GF-D8 (cell line): Measurements from ENCODE around the gene HMCN1.

ENCODE experiments used
- DNase-seq: peaks from one replicate; lab custom pipeline; 2025; lab: John Stamatoyannopoulos, UW

HMCN1 gene

GRCh38 chr1:185969028-185969427 is 234.8 kb downstream of the HMCN1 start:
- no peak for DNase-seq

- DNase-seq, result no peak
Measured at GRCh38 chr1:185969524-185969991, 235.4 kb downstream of the HMCN1 start.

- no peak for DNase-seq
Measured at GRCh38 chr1:185971688-185972087, 237.5 kb downstream of the HMCN1 start.

GRCh38 chr1:185972096-185972850 is 238.1 kb downstream of the HMCN1 start:
- no peak for DNase-seq

- no peak for DNase-seq
Measured at GRCh38 chr1:185973645-185974044, 239.5 kb downstream of the HMCN1 start.

GRCh38 chr1:185974367-185975170 is 240.4 kb downstream of the HMCN1 start:
- DNase-seq, result no peak

DNA sequence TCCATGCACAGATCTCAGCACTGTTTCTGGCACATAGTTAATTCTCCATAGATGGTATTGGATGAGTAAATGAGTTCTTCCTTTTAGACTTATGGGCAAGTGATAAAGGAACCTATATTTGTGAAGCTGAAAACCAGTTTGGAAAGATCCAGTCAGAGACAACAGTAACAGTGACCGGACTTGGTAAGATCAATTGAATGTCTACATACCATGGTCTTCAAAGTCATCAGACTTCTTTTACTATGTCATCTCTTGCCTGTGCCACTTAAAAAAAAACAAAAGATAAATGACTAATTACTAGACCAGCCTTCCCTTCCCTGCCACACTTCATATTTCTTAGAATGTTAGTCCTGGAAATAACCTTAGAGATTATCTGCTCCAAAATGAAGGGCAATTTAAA is 246.7 kb downstream of the HMCN1 start:
- DNase-seq, result no peak

DNA sequence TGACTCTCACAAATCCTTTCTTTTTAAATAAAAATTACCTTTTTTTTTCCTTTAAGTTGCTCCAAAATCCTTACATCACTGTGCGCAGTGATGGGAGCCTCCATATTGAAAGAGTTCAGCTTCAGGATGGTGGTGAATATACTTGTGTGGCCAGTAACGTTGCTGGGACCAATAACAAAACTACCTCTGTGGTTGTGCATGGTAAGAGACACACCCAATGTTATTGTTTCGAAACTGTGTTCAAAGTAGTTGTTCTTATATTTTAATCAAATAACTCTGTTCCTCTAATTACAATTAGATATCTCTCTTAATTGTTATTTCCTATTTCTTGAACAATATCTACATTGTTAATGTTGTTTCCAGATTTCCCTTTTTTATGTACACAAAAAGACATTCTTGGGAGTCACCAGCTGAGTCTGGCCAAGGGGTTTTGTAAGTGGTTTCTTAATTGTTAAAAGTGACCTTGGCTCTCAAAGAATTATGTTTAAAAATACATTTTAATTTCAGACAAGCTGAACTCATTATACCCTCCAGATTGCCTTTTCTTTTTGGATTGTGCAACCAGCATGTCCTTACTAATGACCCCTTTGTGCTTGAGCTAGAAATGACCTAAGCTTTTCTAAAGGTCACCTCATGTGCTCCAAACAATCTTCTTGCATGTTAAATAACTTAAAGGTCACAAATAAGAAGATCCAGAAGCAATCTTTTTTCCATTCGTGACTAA is 250.1 kb downstream of the HMCN1 start:
- no peak for DNase-seq

- DNase-seq, result no peak
Measured at GRCh38 chr1:185987611-185988321, 253.6 kb downstream of the HMCN1 start.

- no peak for DNase-seq
Measured at GRCh38 chr1:185990565-185990964, 256.4 kb downstream of the HMCN1 start.

DNA sequence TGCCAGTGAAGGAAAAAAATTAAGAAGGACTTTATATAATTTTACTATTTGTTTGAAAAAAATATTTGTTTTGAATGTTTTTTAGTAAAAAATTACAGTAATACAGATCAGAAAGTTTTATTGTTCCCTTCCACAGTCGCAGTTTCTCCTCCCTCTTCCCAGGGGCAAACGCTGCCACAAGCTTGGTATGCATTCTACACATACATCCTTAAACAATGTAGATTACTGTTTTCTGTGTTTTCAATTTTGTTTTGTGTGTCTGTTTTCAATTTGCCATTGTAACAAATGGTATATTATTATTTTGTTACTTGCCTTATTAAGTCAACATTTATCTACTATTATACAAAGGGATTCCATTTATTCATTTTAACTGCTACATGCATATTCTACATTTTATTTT is 257.1 kb downstream of the HMCN1 start:
- DNase-seq, result no peak

DNA sequence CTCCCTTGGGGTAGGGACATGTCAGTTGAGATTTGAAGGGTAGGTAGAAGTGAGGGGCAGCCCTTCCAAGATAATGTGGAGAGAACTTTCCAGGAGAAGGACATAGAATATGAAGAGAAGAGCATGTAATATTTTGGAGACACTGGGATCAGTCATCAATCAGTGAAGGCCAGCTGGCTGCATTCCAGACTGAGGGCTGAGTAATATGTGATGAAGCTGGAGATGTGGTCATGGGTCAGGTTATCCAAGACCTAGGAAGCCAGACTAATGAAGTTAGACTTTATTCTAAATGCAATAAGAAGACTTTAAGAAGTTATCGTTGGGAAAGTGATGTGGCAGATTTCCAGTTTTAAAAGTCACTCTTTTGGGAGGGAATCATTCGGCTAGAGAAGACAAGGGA is 262.0 kb downstream of the HMCN1 start:
- DNase-seq, result no peak

DNA sequence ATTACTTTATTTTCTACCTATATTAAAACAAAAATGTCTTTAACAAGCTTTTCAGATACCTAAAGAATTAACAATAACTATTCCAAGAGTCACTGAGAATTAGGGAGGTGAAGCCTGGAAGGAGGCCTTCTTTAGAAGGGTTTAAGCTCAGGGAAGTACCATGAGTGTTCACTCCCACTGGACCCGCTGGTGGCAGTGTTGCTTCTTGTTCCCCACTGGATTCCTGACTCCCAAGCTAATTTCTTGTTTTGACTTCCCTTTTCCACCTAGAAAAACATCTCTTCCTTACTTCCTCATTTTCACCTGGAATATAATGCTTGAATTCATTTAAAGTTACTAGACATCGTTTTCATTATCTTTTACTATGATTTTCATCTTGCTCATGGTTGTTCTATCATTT is 264.2 kb downstream of the HMCN1 start:
- no peak for DNase-seq

GRCh38 chr1:186002406-186002805 is 268.2 kb downstream of the HMCN1 start:
- no peak for DNase-seq

GRCh38 chr1:186009039-186009737 is 275.0 kb downstream of the HMCN1 start:
- DNase-seq, result no peak

- DNase-seq, result no peak
Measured at GRCh38 chr1:186014370-186015037, 280.3 kb downstream of the HMCN1 start.

DNA sequence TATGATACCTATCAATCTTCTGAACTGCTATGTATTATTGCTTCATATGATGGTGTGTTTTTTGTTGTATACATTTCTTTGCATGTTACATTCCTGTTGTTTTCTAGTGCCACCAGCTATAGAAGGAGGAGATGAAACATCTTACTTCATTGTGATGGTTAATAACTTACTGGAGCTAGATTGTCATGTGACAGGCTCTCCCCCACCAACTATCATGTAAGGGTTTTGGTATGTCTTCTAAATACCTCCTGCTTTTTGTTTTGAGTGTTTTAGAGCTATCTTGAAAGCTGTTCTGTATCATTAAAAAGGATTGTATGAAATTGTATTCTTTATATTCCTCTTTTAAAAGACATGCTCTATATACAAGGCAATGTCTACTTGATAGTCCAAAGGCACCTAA is 282.7 kb downstream of the HMCN1 start:
- DNase-seq, result no peak

DNA sequence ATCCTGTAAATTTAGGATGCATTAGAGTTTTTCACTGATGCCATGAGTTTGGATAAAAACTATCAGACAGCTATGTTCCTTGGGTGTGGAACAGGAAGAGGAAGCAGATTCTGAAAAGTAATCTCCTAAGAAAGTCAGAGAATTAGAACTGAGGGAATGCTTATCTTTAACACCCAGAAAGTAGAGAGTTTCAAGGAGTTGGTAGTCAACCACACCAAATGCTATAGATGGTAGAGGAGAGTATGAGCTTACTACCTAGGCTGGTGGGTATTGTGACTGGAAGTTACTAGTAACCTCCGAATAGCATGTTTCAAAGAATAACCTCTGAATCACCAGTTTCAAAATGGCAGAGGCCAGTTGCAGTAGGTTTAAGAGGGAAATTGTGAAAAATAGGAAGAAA is 288.0 kb downstream of the HMCN1 start:
- DNase-seq, result no peak

GRCh38 chr1:186026946-186027345 is 292.8 kb downstream of the HMCN1 start:
- DNase-seq, result no peak

DNA sequence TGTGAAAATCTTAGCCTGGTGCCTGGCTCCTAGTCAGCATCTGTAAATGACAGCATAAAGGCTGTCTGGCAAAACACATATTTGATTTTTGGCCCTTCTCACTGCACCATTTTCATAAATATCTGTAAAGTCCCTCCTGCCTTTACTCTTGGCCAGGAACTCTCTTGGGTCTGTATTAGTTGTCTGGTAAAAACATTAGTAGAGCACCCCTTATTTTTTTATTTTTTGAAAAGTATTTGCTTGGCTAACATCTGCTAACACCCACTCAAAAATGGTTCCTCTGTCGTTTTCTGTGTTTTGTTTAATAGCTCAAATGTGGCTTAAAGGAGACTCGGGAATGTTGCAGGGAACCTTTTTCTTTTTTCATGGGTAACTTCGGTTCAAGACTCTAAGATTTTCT is 293.4 kb downstream of the HMCN1 start:
- DNase-seq, result no peak

DNA sequence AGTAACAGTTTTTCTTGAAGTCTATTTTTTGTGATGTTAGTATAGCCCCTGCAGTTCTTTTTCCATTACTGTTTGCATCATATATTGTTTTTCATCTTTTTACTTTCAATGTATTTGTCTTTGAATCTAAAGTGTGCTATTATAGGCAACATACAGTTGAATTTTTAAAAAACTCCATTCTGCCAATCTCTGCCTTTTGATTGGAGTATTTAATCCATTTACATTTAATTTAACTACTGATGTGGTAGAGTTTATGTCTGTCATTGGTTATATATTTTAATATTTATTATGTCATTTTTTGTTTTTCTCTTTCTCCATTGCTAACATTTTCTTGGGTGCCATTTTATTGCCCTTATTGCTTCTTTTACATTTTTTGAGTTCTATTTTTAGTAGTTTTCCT is 296.3 kb downstream of the HMCN1 start:
- no peak for DNase-seq
